GM19467 (cell line): ENCODE data around the gene DNAH14.

Experiments
- ATAC-seq: cut with Tn5 transposase; IDR thresholded peaks from one replicate; pipeline ENCODE4 v1.9.1; 2021; ENCODE audit warnings: mild to moderate bottlenecking, moderate library complexity; ENCODE audit not compliant: unreplicated experiment

Gene DNAH14

GRCh38 chr1:225445639-225446594 is 516.4 kb downstream of the DNAH14 start:
- ATAC-seq: no peak

- no peak for ATAC-seq
These were observed 517.1 kb downstream of the DNAH14 start for GRCh38 chr1:225446595-225446960.

DNA sequence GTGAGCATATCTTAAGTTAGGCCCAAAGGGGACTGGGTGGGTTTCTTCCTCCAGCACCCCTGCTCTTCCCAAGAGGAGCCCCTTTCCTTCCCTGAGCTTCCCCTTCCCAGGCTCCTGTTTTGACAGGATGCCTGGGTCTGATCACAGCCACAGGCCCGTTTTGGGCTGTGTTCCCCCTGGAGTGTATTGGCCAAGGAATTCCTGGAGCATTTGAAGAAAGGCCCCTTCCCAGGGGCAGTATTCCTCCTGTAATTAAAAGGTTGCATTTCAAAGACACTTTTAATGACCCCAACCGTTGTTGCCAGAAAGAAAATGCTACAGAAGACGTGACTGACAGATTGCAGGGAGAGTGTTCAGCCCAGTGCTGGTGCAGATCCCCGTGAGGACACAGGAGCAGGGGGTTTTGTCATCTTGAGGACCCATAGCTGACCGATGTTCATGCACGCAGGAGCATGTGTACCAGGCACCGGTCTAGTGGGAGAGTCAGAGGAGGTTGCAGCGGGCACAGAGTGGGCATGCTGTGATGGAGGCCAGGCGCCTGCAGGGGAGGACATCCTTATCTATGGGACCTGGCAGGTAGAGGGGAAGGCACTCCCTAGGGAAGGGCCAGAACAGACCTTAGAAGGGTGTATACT is 517.6 kb downstream of the DNAH14 start:
- no peak for ATAC-seq

DNA sequence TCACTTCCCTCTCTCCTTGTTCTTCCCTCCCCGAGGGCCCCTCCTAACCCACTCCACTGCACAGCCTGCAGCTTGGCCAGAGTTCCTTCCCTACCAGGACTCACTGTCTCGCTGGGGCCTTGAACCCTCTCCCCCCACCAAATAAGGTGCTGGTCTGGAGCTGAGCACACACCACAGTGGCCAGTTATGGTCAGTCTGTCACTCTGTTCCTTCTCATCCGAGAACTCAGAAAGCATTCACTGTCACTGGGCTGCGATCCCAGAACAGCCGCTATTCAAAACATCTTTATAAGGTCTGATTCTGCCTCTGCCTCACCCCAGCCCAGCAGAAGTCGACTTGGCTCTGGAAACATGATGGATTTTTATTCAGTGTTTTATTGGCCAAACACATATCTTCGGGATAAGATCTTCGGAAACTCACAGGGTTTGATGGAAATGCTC is 518.2 kb downstream of the DNAH14 start:
- no peak for ATAC-seq

DNA sequence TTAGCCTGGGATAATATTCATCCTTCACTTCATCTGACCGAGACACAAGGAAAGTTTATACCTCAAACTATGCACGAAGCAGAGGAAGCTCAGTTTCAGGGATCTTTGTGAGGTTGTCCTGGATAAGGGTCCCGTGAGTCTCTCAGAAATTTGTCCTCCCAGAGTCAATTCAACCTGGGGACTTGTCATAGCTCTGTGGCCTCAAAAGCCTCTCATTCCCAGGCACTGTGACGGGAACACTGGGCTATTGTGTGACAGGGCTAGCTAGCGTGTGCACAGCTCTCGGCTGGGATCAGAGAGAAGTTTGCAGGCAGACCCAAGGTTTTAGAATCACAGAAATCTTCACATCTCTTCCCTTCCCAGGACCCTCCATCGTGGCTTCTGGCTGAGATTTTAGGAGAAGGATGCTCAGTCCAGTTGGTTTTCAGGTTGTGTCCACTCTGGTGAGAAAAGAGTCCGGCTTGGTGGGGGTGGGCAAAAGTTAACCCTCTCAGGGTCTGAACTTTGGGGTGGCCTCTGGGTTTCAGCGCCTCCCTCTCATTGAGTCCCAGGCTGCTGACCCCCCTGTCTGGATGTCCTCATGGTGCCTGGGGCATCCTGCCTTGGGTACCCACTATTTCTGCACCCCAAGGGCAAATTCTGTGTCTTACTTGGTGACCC is 518.8 kb downstream of the DNAH14 start:
- ATAC-seq: no peak
